T-cell (primary cell): ENCODE data around the gene ANXA6. TPM values are rescaled to one million over a fixed set of nuclear protein-coding genes. Genes with fewer than 3 reads are reported as not detected.
A peak's percentile ranks its signal among the peaks of the same experiment; 100 is the strongest.

ENCODE experiments used
- ATAC-seq, 4 experiments: fragments of 200-7000 bp in 3 of 4; fragments of 150-1000 bp in 1 of 4; cut with Tn5 transposase; replicated peaks in 1 of 4; 1 replicate in 3 of 4; 2 replicates in 1 of 4; pipeline ENCODE4 v1.10.0; 2021; ENCODE audit warnings: moderate library complexity in 3 of 4, mild to moderate bottlenecking in 2 of 4, moderate number of reproducible peaks in 1 of 4
- CTCF ChIA-PET, 2 donors: fragments of 300-600 bp; sonication (Branson Sonifier 250); formaldehyde crosslinking; loops; one replicate each; lab custom pipeline; 2022; ENCODE audit warnings: antibody characterized with exemption in 2 of 2; lab: Charles Lee
- POLR2A ChIA-PET, 2 donors: fragments of 300-600 bp; sonication (Branson Sonifier 250); formaldehyde crosslinking; loops; one replicate each; lab custom pipeline; 2022; ENCODE audit warnings: antibody characterized with exemption in 2 of 2; lab: Charles Lee
- DNase-seq, 35 experiments: peaks; one replicate each; pipeline versions ENCODE4 v3.0.0 to v3.0.0-alpha.2; 2013 to 2023
- H3K27ac ChIP-seq: one replicate; pipeline ENCODE4 v1.5.1; 2013; ENCODE audit warnings: low read length
- H3K27me3 ChIP-seq, 2 experiments: replicated peaks in 1 of 2; 1 replicate in 1 of 2; 2 replicates in 1 of 2; pipeline versions ENCODE4 v1.6.1 to v1.7.0; 2013; ENCODE audit warnings: low read length in 1 of 2, mixed read lengths in 1 of 2; ENCODE audit not compliant: control insufficient read depth in 2 of 2, insufficient read depth in 2 of 2; ENCODE audit errors: extremely low read depth in 1 of 2
- H3K36me3 ChIP-seq, 2 donors: 1 replicate in 1 of 2; 2 replicates in 1 of 2; pipeline versions ENCODE4 v1.6.1 to v1.7.0; 2013; ENCODE audit warnings: low read length in 1 of 2; ENCODE audit not compliant: control insufficient read depth in 2 of 2, insufficient read depth in 1 of 2; ENCODE audit errors: extremely low read depth in 1 of 2
- H3K4me1 ChIP-seq, 2 experiments: 1 replicate in 1 of 2; 2 replicates in 1 of 2; pipeline versions ENCODE4 v1.6.1 to v1.7.0; 2013; ENCODE audit warnings: low read length in 2 of 2, mixed read lengths in 1 of 2; ENCODE audit not compliant: insufficient read depth in 2 of 2, control insufficient read depth in 1 of 2; ENCODE audit errors: extremely low read depth in 1 of 2
- H3K4me3 ChIP-seq, 2 donors: 1 replicate in 1 of 2; 2 replicates in 1 of 2; pipeline versions ENCODE4 v1.5.1 to v1.7.0; 2013; ENCODE audit warnings: mild to moderate bottlenecking in 2 of 2, low read length in 1 of 2, moderate library complexity in 1 of 2; ENCODE audit not compliant: control insufficient read depth in 1 of 2; ENCODE audit errors: extremely low read depth in 1 of 2
- H3K9me3 ChIP-seq: 2 replicates; pipeline ENCODE4 v1.7.0; 2013
- H3K27ac Mint-ChIP-seq, 2 donors: one replicate each; pipeline ENCODE4 v1.8.0; 2020 to 2021; ENCODE audit warnings: mild to moderate bottlenecking in 2 of 2, mixed read lengths in 2 of 2
- H3K27me3 Mint-ChIP-seq, 2 donors: one replicate each; pipeline ENCODE4 v1.8.0; 2021 to 2022; ENCODE audit warnings: mixed read lengths in 2 of 2
- H3K36me3 Mint-ChIP-seq: one replicate; pipeline ENCODE4 v1.8.0; 2021; ENCODE audit warnings: mixed read lengths
- H3K4me1 Mint-ChIP-seq, 3 donors: one replicate each; pipeline ENCODE4 v1.8.0; 2020 to 2022; ENCODE audit warnings: mixed read lengths in 3 of 3, mild to moderate bottlenecking in 1 of 3
- H3K4me3 Mint-ChIP-seq, 3 donors: one replicate each; pipeline ENCODE4 v1.8.0; 2020 to 2022; ENCODE audit warnings: mild to moderate bottlenecking in 3 of 3, mixed read lengths in 3 of 3, moderate library complexity in 3 of 3
- H3K9me3 Mint-ChIP-seq, 3 donors: one replicate each; pipeline ENCODE4 v1.8.0; 2020 to 2022; ENCODE audit warnings: mixed read lengths in 3 of 3
- WGBS: methylation state at CpG from one replicate; pipeline ENCODE4 v1.1.5; 2013; ENCODE audit warnings: missing lambda C conversion rate; ENCODE audit not compliant: insufficient coverage; 5-methylcytosine and 5-hydroxymethylcytosine counted together
- total RNA-seq, 35 experiments: library from RNA in 6 of 35; stranded (reverse) in 6 of 35; fragments of 120-200 nt in 1 of 35; gene quantifications; one replicate each; pipeline versions ENCODE4 v1.2.1 to v1.2.4 and lab custom pipeline; 2013 to 2026

The ANXA6 gene
- total RNA-seq, 5 donors from 2014 or later (not counting 1 experiment from before 2014, with no cell fraction given), result 266 to 395 (median 345) TPM

GRCh38 chr5:151153300-151153699, 4.3 kb downstream of the ANXA6 start:
- Mint-ChIP-seq H3K27me3 (no peaks in the 10 kb centered on the region), H3K36me3 (peaks cover 22% of the 10 kb centered on the region), H3K27ac (peak overlapping the region; percentile 96 to 98), H3K9me3 (no peaks in the 10 kb centered on the region), H3K4me1 (peaks cover 87 to 88% (median 88%) of the 10 kb centered on the region in 3 donors), H3K4me3 (peak overlapping the region; percentile 8 to 96 (median 34))
- CTCF ChIA-PET, result interaction anchor here (0.5 to 1.5 kb wide), 4 partner anchors 11 to 607 kb away, joined by 3 to 7 read pairs (median 4); no protein-coding TSS in a partner anchor
- H3K4me1 ChIP-seq, result peaks cover 70 to 94% of the 10 kb centered on the region in 2 experiments
- peak overlapping the region; percentile 89 for H3K27ac ChIP-seq
- 100% methylated on average over 1 of the region's 3 CpGs for WGBS
- no peak for ATAC-seq
- H3K4me3 ChIP-seq, result no peak overlapping the region
- POLR2A ChIA-PET, result interaction anchor here in 1 of 2 donors (0.6 kb wide), 1 partner anchor 367 kb away, joined by 4 read pairs; no protein-coding TSS in a partner anchor
- no peaks in the 10 kb centered on the region for H3K9me3 ChIP-seq
- H3K36me3 ChIP-seq, result peaks cover 0 to 21% of the 10 kb centered on the region in 2 donors
- no peaks in the 10 kb centered on the region for H3K27me3 ChIP-seq
- DNase-seq, result no peak

GRCh38 chr5:151151793-151152192, 5.8 kb downstream of the ANXA6 start:
- Mint-ChIP-seq H3K36me3 (peaks cover 36% of the 10 kb centered on the region), H3K4me3 (peak overlapping the region; percentile 42 to 96 (median 52)), H3K27me3 (no peaks in the 10 kb centered on the region), H3K9me3 (no peaks in the 10 kb centered on the region), H3K4me1 (peaks cover 96 to 98% (median 97%) of the 10 kb centered on the region in 3 donors), H3K27ac (peak overlapping the region; percentile 96 to 98)
- H3K4me1 ChIP-seq, result peaks cover 84 to 100% of the 10 kb centered on the region in 2 experiments
- no peaks in the 10 kb centered on the region for H3K9me3 ChIP-seq
- peak in 2 of 35 experiments; percentile 15 to 30 for DNase-seq
- peak overlapping the region; percentile 89 for H3K27ac ChIP-seq
- 0% methylated on average over 1 of the region's 5 CpGs for WGBS
- ATAC-seq, result no peak
- H3K27me3 ChIP-seq, result no peaks in the 10 kb centered on the region
- ChIA-PET CTCF (interaction anchor here (1.2 to 5.0 kb wide), 3 partner anchors 10 to 14 kb away, joined by 3 to 49 read pairs (median 5); no protein-coding TSS in a partner anchor), POLR2A (no interaction called here)
- peaks cover 0 to 31% of the 10 kb centered on the region in 2 donors for H3K36me3 ChIP-seq
- no peak overlapping the region for H3K4me3 ChIP-seq

- Mint-ChIP-seq H3K4me3 (peak overlapping the region; percentile 42 to 96 (median 52)), H3K9me3 (no peaks in the 10 kb centered on the region), H3K4me1 (peaks cover 97 to 100% (median 98%) of the 10 kb centered on the region in 3 donors), H3K27ac (peak overlapping the region; percentile 96 to 98), H3K27me3 (no peaks in the 10 kb centered on the region), H3K36me3 (peaks cover 36% of the 10 kb centered on the region)
- no peaks in the 10 kb centered on the region for H3K9me3 ChIP-seq
- peak overlapping the region; percentile 89 for H3K27ac ChIP-seq
- POLR2A ChIA-PET, result interaction anchor here in 1 of 2 donors (0.9 kb wide), 1 partner anchor 15 kb away, joined by 3 read pairs; no protein-coding TSS in a partner anchor
- H3K4me3 ChIP-seq, result peak overlapping the region; percentile 12 to 68
- WGBS, result 0% methylated on average over 2 of the region's 2 CpGs
- DNase-seq (peak in 1 of 35 experiments; percentile 47), ATAC-seq (no peak)
- H3K27me3 ChIP-seq, result no peaks in the 10 kb centered on the region
- H3K36me3 ChIP-seq, result peaks cover 0 to 37% of the 10 kb centered on the region in 2 donors
- peaks cover 84 to 100% of the 10 kb centered on the region in 2 experiments for H3K4me1 ChIP-seq
- CTCF ChIA-PET, result interaction anchor here (1.2 to 5.0 kb wide), 8 partner anchors 10 to 99 kb away, joined by 3 to 49 read pairs (median 6); no protein-coding TSS in a partner anchor
These were observed 6.3 kb downstream of the ANXA6 start for GRCh38 chr5:151151263-151151660.

GRCh38 chr5:151150471-151151262, 6.9 kb downstream of the ANXA6 start:
- WGBS, result 4% methylated on average over 5 of the region's 5 CpGs

GRCh38 chr5:151148583-151148982, 9.0 kb downstream of the ANXA6 start:
- Histone ChIP-seq H3K27me3 (no peaks in the 10 kb centered on the region), H3K36me3 (peaks cover 5 to 58% of the 10 kb centered on the region in 2 donors), H3K4me3 (no peak overlapping the region), H3K9me3 (no peaks in the 10 kb centered on the region), H3K27ac (peak overlapping the region; percentile 89), H3K4me1 (peaks cover 91 to 100% of the 10 kb centered on the region in 2 experiments)
- Mint-ChIP-seq H3K27ac (peak overlapping the region; percentile 96 to 98), H3K27me3 (no peaks in the 10 kb centered on the region), H3K4me1 (peaks cover 97 to 100% (median 100%) of the 10 kb centered on the region in 3 donors), H3K36me3 (peaks cover 44% of the 10 kb centered on the region), H3K9me3 (no peaks in the 10 kb centered on the region), H3K4me3 (peak overlapping the region; percentile 22 to 96 (median 52))
- ATAC-seq (no peak), DNase-seq (peak in 4 of 35 experiments; percentile 12 to 50 (median 22))
- 6% methylated on average over 4 of the region's 7 CpGs for whole genome bisulfite sequencing
- ChIA-PET POLR2A (interaction anchor here (0.5 to 0.7 kb wide), 4 partner anchors 23 to 67 kb away, joined by 3 read pairs; no protein-coding TSS in a partner anchor), CTCF (interaction anchor here (0.6 to 5.0 kb wide), 10 partner anchors 9 to 308 kb away, joined by 3 to 49 read pairs (median 4); partner anchors contain the start of gene ANXA6 (in 1 of the 2))

More at GRCh38 chr5:151150471-151151262, 6.9 kb downstream of the ANXA6 start:
- Histone ChIP-seq H3K36me3 (peaks cover 2 to 43% of the 10 kb centered on the region in 2 donors), H3K27me3 (no peaks in the 10 kb centered on the region), H3K9me3 (no peaks in the 10 kb centered on the region), H3K27ac (peak overlapping the region; percentile 89), H3K4me1 (peaks cover 90 to 100% of the 10 kb centered on the region in 2 experiments), H3K4me3 (peak overlapping the region; percentile 12 to 68)
- Mint-ChIP-seq H3K4me3 (peak overlapping the region; percentile 42 to 96 (median 52)), H3K27me3 (no peaks in the 10 kb centered on the region), H3K36me3 (peaks cover 42% of the 10 kb centered on the region), H3K9me3 (no peaks in the 10 kb centered on the region), H3K4me1 (peaks cover 97 to 100% (median 99%) of the 10 kb centered on the region in 3 donors), H3K27ac (peak overlapping the region; percentile 96 to 98)
- POLR2A ChIA-PET, result interaction anchor here (0.5 to 0.9 kb wide), 5 partner anchors 15 to 64 kb away, joined by 3 to 6 read pairs (median 4); no protein-coding TSS in a partner anchor
- CTCF ChIA-PET, result interaction anchor here (0.9 to 5.0 kb wide), 14 partner anchors 9 to 99 kb away, joined by 3 to 49 read pairs (median 4); no protein-coding TSS in a partner anchor
- ATAC-seq (peak; percentile 81 to 93 (median 86)), DNase-seq (peak; percentile 45 to 86 (median 77))
